GM23248 (cell line): ENCODE measurements around the gene CMC2. TPM values are rescaled to one million over a fixed set of nuclear protein-coding genes. Genes with fewer than 3 reads are reported as not detected.

Experiments
- DNase-seq: peaks from one replicate; pipeline ENCODE4 v3.0.0-alpha.2; 2015
- H2AFZ ChIP-seq: fragments of 200-600 bp; sonication (generic); 2 replicates; pipeline ENCODE4 v1.6.1; 2016; ENCODE audit warnings: antibody characterized with exemption
- H3F3A ChIP-seq: fragments of 200-600 bp; sonication (generic); 2 replicates; pipeline ENCODE4 v1.6.1; 2016; ENCODE audit warnings: mild to moderate bottlenecking, antibody characterized with exemption, mixed run types; ENCODE audit not compliant: insufficient read depth
- H3K27ac ChIP-seq: fragments of 200-600 bp; sonication (generic); 2 replicates; pipeline ENCODE4 v1.5.1; 2016; ENCODE audit warnings: mild to moderate bottlenecking
- H3K27me3 ChIP-seq: fragments of 200-600 bp; sonication (generic); replicated peaks from 2 replicates; pipeline ENCODE4 v1.6.1; 2016; ENCODE audit warnings: mild to moderate bottlenecking; ENCODE audit not compliant: insufficient read depth
- H3K36me3 ChIP-seq: fragments of 200-600 bp; sonication (generic); 2 replicates; pipeline ENCODE4 v1.6.1; 2016; ENCODE audit warnings: low read depth, mild to moderate bottlenecking
- H3K4me1 ChIP-seq: fragments of 200-600 bp; sonication (generic); 2 replicates; pipeline ENCODE4 v1.6.1; 2016; ENCODE audit warnings: mild to moderate bottlenecking; ENCODE audit not compliant: insufficient read depth
- H3K4me2 ChIP-seq: fragments of 200-600 bp; sonication (generic); one replicate; pipeline ENCODE4 v1.6.1; 2016; ENCODE audit warnings: mild to moderate bottlenecking; ENCODE audit not compliant: unreplicated experiment
- H3K4me3 ChIP-seq: fragments of 200-600 bp; sonication (generic); 2 replicates; pipeline ENCODE4 v1.5.1; 2016; ENCODE audit warnings: mild to moderate bottlenecking
- H3K79me2 ChIP-seq: fragments of 200-600 bp; sonication (generic); 2 replicates; pipeline ENCODE4 v1.6.1; 2016; ENCODE audit warnings: mild to moderate bottlenecking; ENCODE audit not compliant: insufficient read depth
- H3K9ac ChIP-seq: fragments of 200-600 bp; sonication (generic); 2 replicates; pipeline ENCODE4 v1.6.1; 2016; ENCODE audit warnings: mild to moderate bottlenecking
- H3K9me2 ChIP-seq: fragments of 200-600 bp; sonication (generic); 2 replicates; pipeline ENCODE4 v1.6.1; 2016; ENCODE audit warnings: mixed run types, mild to moderate bottlenecking, moderate library complexity; ENCODE audit not compliant: insufficient read depth
- H3K9me3 ChIP-seq: fragments of 200-600 bp; sonication (generic); one replicate; pipeline ENCODE4 v1.6.1; 2017; ENCODE audit warnings: low read depth
- H4K20me1 ChIP-seq: fragments of 200-600 bp; sonication (generic); 2 replicates; pipeline ENCODE4 v1.6.0; 2016; ENCODE audit not compliant: insufficient read depth
- EZH2 ChIP-seq: fragments of 200-600 bp; sonication (generic); IDR thresholded peaks from 2 replicates; pipeline ENCODE4 v1.6.1; 2018; ENCODE audit warnings: antibody characterized with exemption, mild to moderate bottlenecking; ENCODE audit not compliant: insufficient read depth, poor library complexity, severe bottlenecking
- EZH2phosphoT487 ChIP-seq: fragments of 200-600 bp; sonication (generic); IDR thresholded peaks from 2 replicates; pipeline ENCODE4 v1.6.1; 2018; ENCODE audit warnings: antibody characterized with exemption, moderate library complexity, mild to moderate bottlenecking, low read depth; ENCODE audit not compliant: insufficient read depth
- WGBS, 2 experiments: methylation state at CpG; one replicate each; pipeline ENCODE4 v1.1.6; 2015 to 2017; ENCODE audit warnings: low lambda C conversion rate in 2 of 2, low coverage in 1 of 2; ENCODE audit errors: missing lambda C conversion rate in 2 of 2; 5-methylcytosine and 5-hydroxymethylcytosine counted together
- in situ Hi-C: fragments of 300-500 bp; cut with MboI; formaldehyde crosslinking; loops from 2 replicates; pipeline ENCODE4 v1.15.0; 2020
- polyA plus RNA-seq: library from polyadenylated mRNA; unstranded; fragments of >200 nt; fragmentation: Nextera tagmentation; extraction: Ambion mirVana; gene quantifications from 2 replicates; pipeline ENCODE4 v1.2.1, GENCODE V29; 2016
- total RNA-seq: library from RNA; depleted of rRNA; stranded (reverse); fragments of >200 nt; shearing (Covaris generic); gene quantifications from 2 replicates; pipeline ENCODE4 v1.2.3, GENCODE V29; 2014; rRNA removed

The CMC2 gene
- total RNA-seq (49.4 and 64.4 TPM in 2 replicates), polyA plus RNA-seq (117 and 126 TPM in 2 replicates)

DNA sequence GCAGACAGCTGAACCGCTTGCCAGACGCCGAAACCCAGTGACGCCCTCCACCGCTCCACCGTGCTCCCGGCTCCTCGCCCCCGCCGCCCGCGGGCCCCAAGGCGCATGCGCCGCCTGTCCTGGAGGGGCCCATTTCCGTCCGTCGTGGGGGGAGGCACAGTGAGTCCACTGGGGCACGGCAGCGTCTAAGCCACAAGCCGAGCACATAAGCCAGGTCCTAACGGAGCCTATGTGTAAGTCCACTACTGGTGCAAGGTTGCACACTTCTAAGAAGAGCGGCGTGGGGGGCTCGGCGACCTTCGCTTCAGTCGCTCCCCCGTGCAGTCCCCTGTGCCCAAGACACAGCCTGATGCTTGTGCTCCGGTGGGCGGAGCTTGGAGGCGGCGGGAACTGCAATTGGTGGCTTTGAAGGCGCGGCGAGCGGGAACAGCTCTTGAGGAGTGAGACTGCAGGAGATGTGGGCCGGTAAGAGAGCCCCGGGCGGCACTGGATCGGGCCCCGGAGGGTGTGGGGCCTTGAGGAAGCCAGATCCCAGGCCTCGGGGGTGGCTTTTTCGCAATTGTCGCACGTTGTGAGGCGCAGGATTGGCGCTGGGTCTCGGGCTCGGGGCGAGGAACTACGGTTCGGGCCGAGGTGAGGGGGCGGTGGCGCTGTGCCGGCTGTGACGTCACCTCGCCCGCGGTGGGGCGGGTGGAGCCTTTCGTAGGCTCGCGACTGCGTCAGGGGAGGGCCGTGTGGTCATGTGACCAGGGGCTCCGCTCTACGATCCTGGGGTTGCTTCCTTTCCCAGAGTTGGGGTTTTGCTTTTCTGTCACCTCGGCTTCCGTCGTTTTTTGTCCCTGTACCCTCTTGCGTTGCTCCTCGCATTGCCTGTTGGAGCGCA is at the start of gene CMC2, which contains the start of gene CENPN:
Gene CMC2, minus strand, starts transcription at position 73 of the 883 bp plus-strand sequence. CDS start 9,491 bp downstream, outside the sequence.
Gene CENPN, plus strand, starts transcription at position 402 of the 883 bp plus-strand sequence. CDS start 4,726 bp downstream, outside the sequence.
- WGBS, 2 experiments, result 1 to 2% methylated on average over 52 to 73 of the region's 75 CpGs
- H3K27ac ChIP-seq, result peak within 1 kb of the TSS; percentile 94
- no peaks in the 10 kb centered on the region for H3K9me2 ChIP-seq
- in situ Hi-C loops, result no loop called here
- DNase-seq, result peak; percentile 100
- peaks cover 87% of the 10 kb centered on the region for H3K79me2 ChIP-seq
- peaks cover 21% of the 10 kb centered on the region for H3F3A ChIP-seq
- H3K4me3 ChIP-seq, result peak within 1 kb of the TSS; percentile 94
- H3K36me3 ChIP-seq, result no peaks in the 10 kb centered on the region
- H3K4me2 ChIP-seq, result peak within 1 kb of the TSS; percentile 89
- peak within 1 kb of the TSS; percentile 94 for H2AFZ ChIP-seq
- peaks cover 16% of the 10 kb centered on the region for H3K4me1 ChIP-seq
- TF ChIP-seq EZH2phosphoT487, result no peak
- no peak for TF ChIP-seq EZH2
- peak within 1 kb of the TSS; percentile 94 for H3K9ac ChIP-seq
- no peaks in the 10 kb centered on the region for H3K9me3 ChIP-seq
- H4K20me1 ChIP-seq, result no peaks in the 10 kb centered on the region
- no peaks in the 10 kb centered on the region for H3K27me3 ChIP-seq

GRCh38 chr16:81053761-81054160 is 47.1 kb upstream of the CMC2 start:
- Histone ChIP-seq H2AFZ (no peak overlapping the region), H3K9me2 (no peaks in the 10 kb centered on the region), H3K4me1 (no peaks in the 10 kb centered on the region), H3K4me3 (no peak overlapping the region), H3K9ac (no peak overlapping the region), H3K27me3 (no peaks in the 10 kb centered on the region), H3K36me3 (no peaks in the 10 kb centered on the region), H3K9me3 (no peaks in the 10 kb centered on the region), H4K20me1 (no peaks in the 10 kb centered on the region), H3F3A (no peaks in the 10 kb centered on the region), H3K79me2 (no peaks in the 10 kb centered on the region), H3K27ac (no peak overlapping the region), H3K4me2 (no peak overlapping the region)
- in situ Hi-C loops, result no loop called here
- 62 to 69% methylated on average over 11 of the region's 11 CpGs for WGBS, 2 experiments
- TF ChIP-seq EZH2phosphoT487, result no peak
- no peak for TF ChIP-seq EZH2
- DNase-seq, result no peak

DNA sequence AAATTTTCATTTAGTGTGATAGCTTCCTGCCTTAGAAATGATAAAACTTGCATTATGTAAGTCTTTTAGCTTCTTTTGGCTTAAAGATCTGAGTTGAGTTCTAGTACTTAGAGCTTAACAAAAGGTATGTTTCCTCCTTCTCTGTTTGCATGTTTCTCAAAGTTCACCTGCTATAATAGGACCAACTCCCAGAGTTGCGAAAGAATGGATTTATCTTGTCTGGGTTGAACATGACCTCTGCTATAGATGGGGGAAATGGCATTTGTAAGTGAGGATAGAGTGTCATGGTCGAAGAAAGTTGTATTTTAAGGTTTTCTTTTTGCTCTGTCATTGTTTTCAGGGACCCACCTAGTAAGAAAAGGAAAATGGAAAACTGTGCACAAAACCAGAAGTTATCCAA is 36.1 kb upstream of the CMC2 start:
- Histone ChIP-seq H3F3A (no peaks in the 10 kb centered on the region), H3K36me3 (peaks cover 30% of the 10 kb centered on the region; the same call in 1 of the 2 replicates), H2AFZ (no peak overlapping the region), H3K9ac (no peak overlapping the region), H3K27me3 (no peaks in the 10 kb centered on the region), H3K4me2 (no peak overlapping the region), H3K27ac (no peak overlapping the region), H3K4me3 (no peak overlapping the region), H4K20me1 (no peaks in the 10 kb centered on the region), H3K9me3 (no peaks in the 10 kb centered on the region), H3K4me1 (no peaks in the 10 kb centered on the region), H3K9me2 (no peaks in the 10 kb centered on the region), H3K79me2 (peaks cover 33% of the 10 kb centered on the region)
- TF ChIP-seq EZH2phosphoT487 (no peak), EZH2 (no peak)
- no peak for DNase-seq
- in situ Hi-C loops, result loop anchor here (25.0 kb wide), 1 partner anchor 694 kb away; no protein-coding TSS in a partner anchor
- WGBS, 2 experiments, result 97 to 98% methylated on average over 2 of the region's 2 CpGs

DNA sequence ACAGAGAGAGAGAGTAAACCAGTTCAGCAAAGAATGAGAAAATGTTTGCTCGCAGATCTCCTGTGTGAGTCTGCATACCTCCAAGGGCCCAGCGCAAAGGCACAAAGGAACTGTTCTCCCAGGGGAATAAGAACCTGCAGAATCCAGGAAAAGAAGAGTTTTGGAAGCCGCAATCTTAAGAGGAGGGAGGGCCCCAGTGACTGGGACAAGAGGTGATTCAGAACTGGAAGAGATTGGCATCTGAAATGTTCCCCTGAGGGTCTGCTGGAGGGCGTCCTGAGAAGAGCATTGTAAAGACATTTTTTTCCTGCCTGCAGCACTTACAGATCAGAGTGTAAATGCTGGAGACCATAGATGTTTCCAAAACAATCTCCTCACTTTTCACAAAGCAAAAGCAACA is 35.0 kb upstream of the CMC2 start:
- WGBS, 2 experiments, result 82 to 83% methylated on average over 4 of the region's 4 CpGs

More for the DNA sequence above, 35.0 kb upstream of the CMC2 start:
- in situ Hi-C loops, result loop anchor here (25.0 kb wide), 1 partner anchor 696 kb away; no protein-coding TSS in a partner anchor
- Histone ChIP-seq H3K9me3 (no peaks in the 10 kb centered on the region), H3K4me3 (no peak overlapping the region), H3F3A (no peaks in the 10 kb centered on the region), H3K79me2 (peaks cover 44% of the 10 kb centered on the region), H3K9me2 (no peaks in the 10 kb centered on the region), H3K27ac (no peak overlapping the region), H4K20me1 (no peaks in the 10 kb centered on the region), H3K4me2 (no peak overlapping the region), H2AFZ (no peak overlapping the region), H3K27me3 (no peaks in the 10 kb centered on the region), H3K9ac (no peak overlapping the region), H3K4me1 (peaks cover 8% of the 10 kb centered on the region; the same call in 1 of the 2 replicates), H3K36me3 (peaks cover 30% of the 10 kb centered on the region; the same call in 1 of the 2 replicates)
- TF ChIP-seq EZH2phosphoT487 (no peak), EZH2 (no peak)
- DNase-seq, result no peak
